SH-SY5Y (cell line): ENCODE results near the gene FAM3B.

Source experiments
- GATA2 ChIP-seq: IDR thresholded peaks from 2 replicates; pipeline ENCODE4 v1.6.1; 2011; ENCODE audit warnings: mild to moderate bottlenecking, low read depth, low read length
- GATA3 ChIP-seq: IDR thresholded peaks from 2 replicates; pipeline ENCODE4 v1.6.1; 2011; ENCODE audit warnings: low read depth, mild to moderate bottlenecking, low read length, moderate library complexity

Gene FAM3B

GRCh38 chr21:41328660-41329607 lies 12.3 kb downstream of the FAM3B start:
- TF ChIP-seq GATA3 (no peak), GATA2 (no peak)

- TF ChIP-seq GATA3 (no peak), GATA2 (no peak)
Observed at GRCh38 chr21:41333752-41334151, 17.2 kb downstream of the FAM3B start.

DNA sequence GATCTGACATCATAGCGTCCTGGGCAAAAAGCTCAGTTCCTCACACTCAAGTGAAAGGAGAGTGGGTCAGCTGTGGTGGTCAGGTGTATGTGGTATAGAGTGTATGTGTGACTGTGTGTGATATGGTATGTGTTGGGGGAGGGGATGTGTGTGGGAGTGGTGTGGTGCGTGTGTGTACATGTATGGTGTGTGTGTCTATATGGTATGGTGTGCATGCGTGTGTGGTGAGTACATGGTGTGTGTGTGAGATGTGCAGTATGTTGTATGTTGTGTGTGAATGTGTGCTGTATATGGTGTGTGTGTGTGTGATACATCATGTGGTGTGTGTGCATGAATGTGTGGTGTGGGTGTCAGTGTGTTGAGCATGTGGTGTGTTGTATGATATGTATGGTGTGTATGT lies 20.9 kb downstream of the FAM3B start:
- TF ChIP-seq GATA3 (no peak), GATA2 (no peak)

DNA sequence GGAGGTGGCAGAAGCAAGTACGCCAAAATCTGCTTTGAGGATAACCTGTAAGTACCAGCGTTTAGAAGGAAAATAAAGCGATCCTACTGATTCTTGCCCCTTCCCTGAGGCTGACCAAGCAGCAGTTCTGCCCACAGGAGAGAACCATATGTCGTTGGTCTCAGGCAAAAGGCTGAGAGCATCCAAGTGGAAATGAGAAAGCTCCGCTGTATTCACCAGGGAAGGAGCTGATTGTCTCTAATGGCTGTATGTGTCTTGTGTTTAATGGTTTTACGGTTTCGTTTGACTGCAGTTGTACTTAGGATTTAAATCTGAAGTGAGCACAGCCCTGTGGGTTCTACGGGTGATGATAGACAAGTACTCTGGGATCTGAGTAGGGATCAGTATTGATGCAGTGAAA lies 21.9 kb downstream of the FAM3B start:
- no peak for TF ChIP-seq GATA3
- TF ChIP-seq GATA2: no peak

DNA sequence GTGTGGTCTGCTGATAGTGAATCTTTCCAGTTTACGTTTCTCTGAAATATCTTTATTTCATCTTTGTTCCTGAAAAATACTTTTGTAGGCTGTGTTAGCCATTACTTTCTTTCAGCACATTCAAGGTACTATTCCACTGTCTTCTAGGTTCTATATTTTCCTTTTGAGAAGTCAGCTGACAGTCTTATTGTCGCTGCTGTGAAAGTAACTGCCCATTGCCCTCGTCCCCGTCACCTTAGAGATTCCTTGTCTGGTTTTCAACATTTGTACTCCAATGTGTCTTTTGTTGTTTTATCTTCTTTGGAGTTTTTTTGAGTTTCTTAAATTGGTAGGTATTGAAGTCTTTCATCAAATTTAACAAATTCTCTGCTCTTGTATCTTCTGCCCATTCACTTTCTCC lies 25.4 kb downstream of the FAM3B start:
- TF ChIP-seq GATA2 (no peak), GATA3 (no peak)

DNA sequence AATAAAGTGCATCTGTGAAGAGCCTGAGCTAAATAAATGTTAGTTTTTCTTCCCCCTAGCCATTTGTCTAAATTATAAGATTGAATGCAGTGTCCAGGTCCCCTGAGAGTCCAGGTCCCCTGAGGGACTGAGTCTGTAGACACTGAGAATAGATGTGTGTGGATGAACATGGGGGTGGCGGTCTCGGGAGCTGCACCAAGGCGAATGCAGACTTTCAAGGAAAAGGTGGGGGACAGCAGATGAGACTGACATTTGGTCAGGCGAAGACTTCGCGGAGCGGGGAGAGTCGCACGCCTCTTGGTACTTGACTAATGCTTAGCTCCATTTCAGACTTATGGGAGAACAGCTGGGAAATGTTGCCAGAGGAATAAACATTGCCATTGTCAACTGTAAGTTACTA lies 27.5 kb downstream of the FAM3B start:
- TF ChIP-seq GATA2 (no peak), GATA3 (no peak)

DNA sequence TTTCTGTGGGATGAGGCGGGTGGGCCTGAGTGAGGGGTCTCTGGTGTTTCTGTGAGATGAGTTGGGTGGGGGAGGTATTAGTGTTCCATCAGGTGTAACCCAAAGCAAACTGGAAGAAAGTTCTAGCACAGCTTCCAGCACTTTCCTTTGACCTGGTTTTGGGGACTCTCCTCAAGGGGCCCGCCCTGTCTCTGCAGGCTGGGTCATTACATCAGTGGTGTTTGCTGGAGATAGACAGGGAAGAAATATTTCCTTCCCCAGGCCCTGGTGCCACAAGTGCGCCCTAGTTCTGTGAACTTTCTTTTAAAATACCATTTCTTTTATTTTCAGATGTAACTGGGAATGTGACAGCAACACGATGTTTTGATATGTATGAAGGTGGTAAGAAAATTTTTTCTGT lies 28.8 kb downstream of the FAM3B start:
- TF ChIP-seq GATA2 (no peak), GATA3 (no peak)

GRCh38 chr21:41345934-41346685 lies 29.5 kb downstream of the FAM3B start:
- no peak for TF ChIP-seq GATA2
- no peak for TF ChIP-seq GATA3

GRCh38 chr21:41346758-41347157 lies 30.2 kb downstream of the FAM3B start:
- no peak for TF ChIP-seq GATA3

- TF ChIP-seq GATA3: no peak
- no peak for TF ChIP-seq GATA2
Observed at GRCh38 chr21:41348434-41348833, 31.8 kb downstream of the FAM3B start.

GRCh38 chr21:41349126-41349525 lies 32.5 kb downstream of the FAM3B start:
- TF ChIP-seq GATA3 (no peak), GATA2 (no peak)

DNA sequence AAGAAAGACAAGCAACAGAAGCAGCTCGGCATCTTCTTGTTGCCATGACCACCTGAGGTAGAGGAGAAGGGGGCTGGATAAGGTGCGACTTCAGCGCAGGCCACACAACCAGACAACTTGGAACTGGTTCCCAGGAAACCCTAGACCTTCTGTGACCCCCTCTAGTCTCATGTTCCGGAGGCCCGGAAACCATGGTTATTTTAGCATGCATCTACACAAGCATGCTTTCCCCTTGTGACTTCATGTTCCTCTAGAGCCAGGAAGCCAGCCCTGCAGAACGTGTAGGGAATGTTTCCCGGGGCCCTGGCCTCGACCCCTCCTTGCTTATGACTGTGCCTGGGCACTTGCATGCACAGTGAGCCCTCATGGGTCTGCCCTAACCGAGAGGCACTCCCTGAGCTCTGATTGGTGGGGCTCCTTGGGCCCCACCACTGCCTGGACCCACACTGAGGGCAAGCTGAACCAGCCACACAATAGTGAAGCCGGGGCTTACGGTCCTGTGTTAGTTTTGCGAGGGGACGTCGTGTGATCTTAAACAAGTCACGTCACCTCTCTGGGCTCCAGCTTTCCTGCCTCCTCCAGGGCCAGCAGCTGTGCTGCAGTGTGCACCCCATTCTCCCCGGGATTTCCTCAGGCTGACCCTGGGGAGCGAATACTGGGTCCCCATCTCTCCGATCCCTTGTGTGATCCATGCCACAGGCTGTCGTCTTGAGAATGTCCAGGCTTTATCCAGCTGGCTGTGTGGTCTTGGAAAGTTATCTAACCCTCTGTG lies 33.2 kb downstream of the FAM3B start:
- TF ChIP-seq GATA2: no peak
- TF ChIP-seq GATA3: no peak

- TF ChIP-seq GATA3 (no peak), GATA2 (no peak)
Observed at GRCh38 chr21:41350436-41351155, 34.0 kb downstream of the FAM3B start.

DNA sequence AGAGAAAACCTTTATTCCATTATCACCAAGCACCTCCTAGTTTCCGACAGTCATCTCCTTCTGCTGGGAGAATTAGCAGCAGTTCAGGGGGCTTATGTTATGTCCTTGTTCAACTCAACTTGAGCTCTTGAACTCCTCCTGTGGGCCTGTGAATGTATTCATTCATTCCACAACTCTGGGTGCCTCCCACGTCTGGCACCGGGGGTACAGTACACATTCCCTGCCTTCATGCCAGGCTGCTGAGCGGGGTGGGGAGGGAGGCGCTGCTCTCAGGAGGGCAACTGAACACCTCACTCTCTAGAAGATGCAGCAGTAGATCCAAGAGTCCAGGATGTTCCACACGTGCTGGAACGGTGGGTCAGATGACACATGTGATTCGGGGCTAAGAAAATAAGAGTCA lies 40.9 kb downstream of the FAM3B start:
- TF ChIP-seq GATA2 (no peak), GATA3 (no peak)
